Activated CD8-positive, alpha-beta memory T cell treated with anti-CD3 and anti-CD28 coated beads, Interleukin-2, amount 50 U/mL, for 24 hours (primary cell): ENCODE results near the gene EHMT1.
"Not testable (repeated sequence)": the region's sequence is repeated elsewhere in the genome, so short reads cannot be mapped to it uniquely, and the experiment has no call there.

ENCODE experiments used
- DNase-seq: peaks from one replicate; pipeline ENCODE4 v3.0.0-alpha.2; 2020; ENCODE audit errors: extremely low read depth

EHMT1 gene

DNA sequence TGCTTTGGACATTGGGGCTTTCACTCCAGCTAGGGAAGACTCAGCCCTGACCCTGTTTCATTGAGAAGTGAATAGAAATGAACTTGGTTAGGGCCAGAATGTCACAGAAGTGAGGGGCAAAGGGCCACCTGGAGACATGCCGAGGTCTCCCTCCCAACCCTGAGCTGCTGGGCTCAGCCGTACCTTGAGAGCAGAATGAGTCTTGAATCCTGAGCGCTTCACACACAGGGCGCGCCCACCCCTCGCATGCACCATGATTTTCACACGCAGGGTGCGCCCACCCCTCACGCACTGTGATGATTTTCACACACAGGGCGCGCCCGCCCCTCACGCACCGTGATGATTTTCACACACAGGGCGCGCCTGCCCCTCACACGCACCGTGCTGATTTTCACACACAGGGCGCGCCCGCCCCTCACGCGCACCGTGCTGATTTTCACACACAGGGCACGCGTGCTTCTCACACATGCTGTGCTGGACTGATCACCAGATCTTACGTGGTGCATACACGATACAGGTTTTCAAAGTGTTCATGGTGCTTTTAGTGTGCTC is 99.0 kb downstream of the EHMT1 start:
- no peak for DNase-seq

DNA sequence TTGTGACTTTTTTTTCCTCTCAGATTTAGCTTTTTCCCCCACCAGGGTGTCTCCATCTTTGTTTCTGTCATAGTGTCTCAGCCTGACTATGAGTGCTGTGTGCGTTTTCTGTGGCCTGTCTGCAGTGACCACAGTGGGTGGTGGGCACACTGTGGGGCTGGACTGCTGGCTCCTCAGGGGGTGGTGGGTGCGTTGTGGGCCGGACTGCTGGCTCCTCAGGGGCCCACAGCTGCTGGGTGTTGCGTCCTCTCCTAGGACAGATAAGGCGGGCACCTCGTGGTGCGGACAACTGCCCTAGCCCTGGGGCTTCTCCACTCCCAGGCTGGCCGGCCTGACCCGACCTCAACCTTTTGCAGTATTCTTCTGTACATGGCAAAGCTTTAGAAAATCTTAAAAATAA is 100.4 kb downstream of the EHMT1 start:
- DNase-seq = no peak

DNA sequence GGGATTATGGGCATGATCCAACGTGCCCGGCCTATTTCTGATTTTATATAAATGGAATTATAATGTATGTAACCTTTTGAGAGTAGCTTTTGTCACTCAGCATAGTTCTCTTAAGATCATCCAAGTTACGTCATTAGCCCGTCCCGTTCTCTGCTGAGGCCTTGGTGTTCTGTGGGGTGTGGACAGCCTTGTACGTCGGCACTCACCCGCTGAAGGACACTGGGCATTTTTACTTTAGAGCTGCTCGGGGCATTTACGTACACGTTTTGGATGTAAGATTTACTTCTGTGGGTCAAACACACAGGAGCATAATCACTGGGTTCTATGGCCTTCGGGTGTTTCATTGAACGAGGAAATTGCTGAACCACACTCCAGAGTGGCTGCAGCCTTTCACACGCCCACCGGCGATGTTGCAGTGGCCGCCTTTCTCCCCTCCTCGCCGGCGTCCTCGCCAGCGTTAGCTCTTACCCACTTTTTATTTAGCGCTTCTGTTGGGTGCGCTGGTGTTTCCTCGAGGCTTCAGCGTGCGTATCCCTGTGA is 101.8 kb downstream of the EHMT1 start:
- no peak for DNase-seq

DNA sequence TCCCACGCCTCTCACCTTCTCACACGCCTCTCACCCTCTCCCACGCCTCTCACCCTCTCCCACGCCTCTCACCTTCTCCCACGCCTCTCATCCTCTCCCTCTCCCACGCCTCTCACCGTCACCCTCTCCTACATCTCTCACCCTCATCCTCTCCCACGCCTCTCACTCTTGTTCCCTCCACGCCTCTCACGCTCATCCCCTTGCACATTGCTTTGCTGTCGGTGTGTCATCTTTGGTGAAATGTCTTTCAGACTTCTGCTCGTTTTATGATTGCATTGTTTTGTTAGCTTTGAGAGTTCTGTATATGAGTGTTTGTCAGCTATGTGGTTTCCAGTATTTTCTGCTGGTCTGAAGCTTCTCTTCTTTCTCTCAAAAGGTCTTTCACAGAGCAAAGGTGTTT is 102.7 kb downstream of the EHMT1 start:
- no peak for DNase-seq

DNA sequence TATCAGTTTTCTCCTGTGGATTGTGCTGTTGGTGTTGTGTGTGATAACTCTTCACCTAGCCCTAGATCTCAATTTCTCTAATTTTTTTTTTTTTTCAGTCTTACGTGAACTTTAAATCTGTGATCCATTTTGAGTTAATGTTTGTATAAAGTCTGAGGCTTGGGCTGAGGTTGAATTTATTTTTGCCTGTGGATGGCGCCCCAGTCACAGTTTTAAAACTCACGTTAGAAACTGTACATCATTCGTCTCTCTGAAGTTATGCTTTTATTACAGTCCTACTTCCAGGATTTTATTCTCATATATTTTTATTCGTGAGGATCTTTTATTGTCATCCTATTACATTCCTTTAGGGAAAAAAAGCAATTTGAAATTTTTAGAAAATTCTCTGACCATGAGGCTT is 103.1 kb downstream of the EHMT1 start:
- no peak for DNase-seq

DNA sequence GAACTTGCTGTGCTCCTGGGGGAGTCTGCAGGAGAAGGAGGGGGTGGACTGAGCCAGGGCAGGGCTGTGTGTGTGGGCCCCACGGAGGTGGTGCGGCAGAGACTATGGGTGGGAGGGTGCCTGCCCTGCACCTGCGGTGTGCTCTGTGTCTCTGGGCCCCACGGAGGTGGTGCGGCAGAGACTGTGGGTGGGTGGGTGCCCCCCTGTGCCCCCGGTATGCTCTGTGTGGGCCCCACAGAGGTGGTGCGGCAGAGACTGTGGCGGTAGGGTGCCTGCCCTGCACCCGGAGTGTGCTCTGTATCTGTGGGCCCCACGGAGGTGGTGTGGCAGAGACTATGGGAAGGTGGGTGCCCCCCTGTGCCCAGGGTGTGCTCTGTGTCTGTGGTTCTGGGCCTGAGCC is 103.7 kb downstream of the EHMT1 start:
- DNase-seq = no peak

DNA sequence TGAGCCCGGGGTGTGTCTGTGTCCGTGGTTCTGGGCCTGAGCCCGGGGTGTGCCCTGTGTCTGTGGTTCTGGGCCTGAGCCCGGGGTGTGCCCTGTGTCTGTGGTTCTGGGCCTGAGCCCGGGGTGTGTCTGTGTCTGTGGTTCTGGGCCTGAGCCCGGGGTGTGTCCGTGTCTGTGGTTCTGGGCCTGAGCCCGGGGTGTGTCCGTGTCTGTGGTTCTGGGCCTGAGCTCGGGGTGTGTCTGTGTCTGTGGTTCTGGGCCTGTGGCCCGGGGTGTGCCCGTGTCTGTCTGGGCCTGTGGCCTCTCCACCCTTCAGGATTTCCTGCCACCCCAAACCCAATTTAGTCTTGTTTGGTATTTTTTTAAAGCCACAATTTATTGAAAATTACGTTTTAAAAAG is 104.6 kb downstream of the EHMT1 start:
- not testable (repeated sequence) for DNase-seq

DNA sequence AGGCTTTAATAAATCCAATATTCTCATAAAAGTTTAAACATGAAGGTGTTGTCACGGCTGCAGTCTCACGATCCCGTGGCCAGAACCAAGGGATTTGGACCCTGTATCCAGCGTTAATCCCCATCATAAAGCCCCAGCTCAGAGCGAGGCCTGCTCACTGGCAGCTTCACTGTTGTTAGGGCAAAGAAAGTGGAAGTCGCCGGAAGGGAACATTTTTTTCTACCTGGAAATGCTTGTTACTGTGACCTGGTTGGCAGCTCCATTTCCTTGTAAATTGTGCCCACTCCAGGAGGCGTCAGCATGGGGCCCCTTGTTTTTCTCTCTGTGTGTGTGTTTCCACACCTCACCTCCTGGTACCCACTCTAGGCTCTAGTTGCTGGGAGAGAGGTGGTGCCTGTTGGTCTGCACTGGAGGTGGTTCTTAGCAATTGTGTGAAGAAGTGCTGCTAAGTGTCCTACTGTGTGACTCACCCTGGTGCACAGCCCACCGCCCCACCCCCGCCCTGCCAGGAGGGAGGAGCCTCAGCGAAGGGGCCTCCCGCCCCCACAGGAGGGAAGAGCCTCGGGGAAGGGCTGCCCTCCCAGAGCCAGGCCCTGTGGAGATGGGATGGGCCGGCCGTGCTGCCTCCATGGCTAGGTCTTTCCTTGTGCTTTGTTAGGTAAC is 105.1 kb downstream of the EHMT1 start:
- DNase-seq = no peak

DNA sequence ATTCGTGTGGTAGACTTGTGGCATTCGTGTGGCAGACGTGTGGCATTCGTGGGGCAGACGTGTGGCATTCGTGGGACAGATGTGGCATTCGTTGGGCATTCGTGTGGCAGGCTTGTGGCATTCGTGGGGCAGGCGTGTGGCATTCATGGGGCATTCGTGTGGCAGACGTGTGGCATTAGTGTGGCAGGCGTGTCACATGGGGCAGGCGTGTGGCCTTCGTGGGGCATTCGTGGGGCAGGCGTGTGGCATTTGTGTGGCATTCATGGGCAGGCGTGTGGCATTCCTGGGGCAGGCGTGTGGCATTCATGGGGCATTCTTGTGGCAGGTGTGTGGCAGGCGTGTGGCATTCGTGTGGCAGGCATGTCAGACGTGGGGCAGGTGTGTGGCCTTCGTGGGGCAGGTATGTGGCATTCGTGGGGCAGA is 106.0 kb downstream of the EHMT1 start:
- DNase-seq = no peak

DNA sequence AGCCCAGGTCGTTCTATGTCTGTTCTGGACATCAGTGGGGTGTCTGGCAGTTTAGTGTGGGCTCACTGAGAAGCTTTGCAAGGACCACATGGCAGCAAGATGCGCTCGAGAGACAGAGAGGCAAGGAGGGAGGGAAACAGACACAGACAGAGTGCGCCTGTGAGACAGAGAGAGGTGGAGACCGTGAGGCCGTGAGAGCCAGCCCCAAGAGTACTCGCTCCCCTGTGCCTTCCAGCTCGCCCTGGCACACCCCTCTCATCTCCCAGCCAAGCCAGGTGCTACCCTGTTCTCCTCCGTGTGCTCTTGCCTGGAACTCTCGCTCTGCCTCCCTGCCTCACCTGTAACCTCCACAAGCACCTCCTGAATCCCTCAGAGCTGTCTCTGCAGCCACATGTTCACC is 106.8 kb downstream of the EHMT1 start:
- DNase-seq = no peak

DNA sequence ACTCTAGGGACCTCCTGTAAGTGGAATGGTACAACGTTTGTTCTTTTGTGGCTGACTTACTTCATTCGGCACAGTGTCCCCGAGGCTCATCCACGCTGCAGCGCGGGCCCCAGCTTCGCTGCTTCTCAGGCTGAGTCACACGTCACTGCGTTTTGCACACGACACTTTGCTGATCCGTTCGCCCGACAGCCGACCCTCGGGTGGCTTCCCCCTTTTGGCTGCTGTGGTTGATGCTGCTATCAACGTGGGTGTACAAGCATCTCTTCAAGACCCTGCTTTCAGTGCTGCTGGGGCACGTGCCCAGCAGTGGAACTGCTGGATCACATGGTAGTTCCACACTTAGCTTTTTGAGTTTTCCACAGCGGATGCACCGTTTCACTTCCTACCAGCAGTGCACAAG is 107.5 kb downstream of the EHMT1 start:
- DNase-seq = not testable (repeated sequence)

DNA sequence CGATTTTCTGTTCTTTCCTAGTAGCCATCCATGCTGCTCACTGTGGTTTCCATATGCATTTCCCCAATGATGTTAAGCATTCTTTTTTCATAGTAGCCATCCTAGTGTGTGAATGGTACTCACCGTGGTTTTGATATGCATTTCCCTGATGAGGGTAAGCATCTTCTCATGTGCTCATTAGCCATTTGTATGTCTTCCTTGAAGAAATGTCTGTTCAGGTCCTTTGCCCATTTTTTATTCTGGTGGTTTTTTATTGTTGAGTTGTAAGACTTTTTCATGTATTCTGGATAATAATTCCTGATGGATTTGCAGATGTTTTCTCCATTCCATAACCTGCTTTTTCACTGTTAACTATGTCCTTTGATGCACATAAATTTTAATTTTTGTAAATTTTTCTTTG is 108.0 kb downstream of the EHMT1 start:
- no peak for DNase-seq

DNA sequence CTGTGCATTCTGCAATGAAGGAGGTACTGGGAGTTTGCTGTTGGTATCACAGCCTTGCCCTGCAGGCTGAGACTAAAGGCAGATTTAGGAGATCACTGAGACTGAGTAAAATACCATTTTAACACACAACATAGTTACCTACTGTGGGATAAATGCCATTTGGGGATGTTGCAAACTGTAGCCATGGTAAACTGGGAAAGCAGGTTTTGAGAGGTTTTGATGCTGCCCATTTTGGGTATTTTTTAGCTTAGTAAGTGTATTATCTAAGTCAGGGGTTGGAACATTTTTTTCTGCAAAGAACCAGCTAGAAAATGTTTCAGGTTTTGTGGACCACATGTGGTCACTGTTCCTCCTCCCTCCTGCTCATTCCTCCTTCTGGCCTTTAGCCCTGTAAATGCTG is 108.9 kb downstream of the EHMT1 start:
- no peak for DNase-seq

DNA sequence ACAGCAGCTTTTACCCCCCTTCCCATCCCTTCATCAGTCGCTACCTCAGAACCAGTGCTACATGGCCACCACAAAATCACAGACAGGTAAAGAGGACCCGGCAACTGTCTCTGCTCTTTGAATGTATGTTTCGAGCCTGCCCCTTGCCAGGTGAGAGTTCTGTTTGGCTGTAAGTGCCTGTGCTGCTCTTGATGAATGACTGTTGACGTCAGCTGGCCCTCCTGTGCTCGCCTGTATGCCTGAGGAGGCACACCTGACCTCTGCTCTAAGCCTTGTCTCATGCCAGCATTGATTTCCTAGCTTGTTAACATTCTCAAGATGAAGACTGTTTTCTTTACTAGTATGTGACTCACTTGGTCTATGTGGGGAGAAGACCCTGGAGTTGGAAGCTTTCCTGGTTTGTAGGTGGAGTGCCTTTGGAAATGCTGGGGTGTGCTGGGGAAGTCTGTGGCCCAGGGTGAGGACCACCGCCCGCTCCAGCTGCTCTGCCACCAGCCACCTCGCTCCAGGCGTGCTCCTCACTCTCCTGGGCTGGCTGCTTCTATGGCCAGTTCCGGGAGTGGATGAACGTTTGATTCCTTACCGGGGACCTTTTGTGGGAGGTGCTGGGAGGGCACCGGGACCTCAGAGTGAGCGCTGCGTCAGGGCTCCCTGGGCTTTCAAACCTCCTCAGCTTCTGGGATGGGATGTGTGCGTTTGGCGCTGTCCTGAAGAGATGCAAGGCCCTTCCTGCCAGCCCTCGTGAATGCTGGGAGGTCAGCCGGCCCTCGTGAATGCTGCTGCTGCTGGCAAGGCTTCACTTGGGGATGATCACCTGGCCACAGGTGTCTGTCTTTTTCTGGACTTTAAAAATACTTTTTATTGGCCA is 109.9 kb downstream of the EHMT1 start:
- DNase-seq = no peak

DNA sequence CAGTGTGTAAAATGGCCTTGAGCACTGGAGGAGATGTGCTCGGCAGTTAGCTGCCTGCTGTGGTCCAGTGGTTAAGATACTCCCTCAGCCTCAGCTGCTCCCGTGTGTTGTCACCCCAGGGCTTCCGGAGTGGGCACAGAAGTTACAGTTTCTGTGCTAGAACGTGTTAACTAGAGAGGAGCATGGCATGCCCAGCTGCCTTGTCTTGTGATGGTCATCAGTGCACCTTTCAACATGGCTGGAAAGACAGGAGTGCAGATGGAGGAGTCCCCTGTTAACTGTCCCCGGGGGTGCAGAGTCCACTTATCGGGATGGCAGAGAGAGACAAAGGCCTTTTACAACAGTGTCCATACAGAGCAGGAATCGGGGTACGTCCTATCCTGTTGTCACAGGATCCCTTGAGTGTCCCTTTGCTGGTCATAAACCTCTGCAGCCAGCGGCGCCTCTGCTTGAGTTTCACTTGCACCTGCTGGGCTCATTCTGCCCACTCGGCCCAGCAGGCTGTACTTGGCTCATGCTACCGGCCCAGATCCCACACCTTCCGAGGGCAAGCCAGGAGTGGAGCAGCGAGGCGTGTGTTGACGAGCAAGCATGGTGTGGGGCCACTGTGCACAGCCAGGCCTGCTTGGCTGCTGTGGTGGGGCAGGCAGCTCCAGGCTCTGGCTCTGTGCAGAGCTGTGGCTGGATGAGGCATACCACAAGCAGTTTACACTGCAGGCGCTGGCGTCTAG is 112.6 kb downstream of the EHMT1 start:
- DNase-seq = no peak

DNA sequence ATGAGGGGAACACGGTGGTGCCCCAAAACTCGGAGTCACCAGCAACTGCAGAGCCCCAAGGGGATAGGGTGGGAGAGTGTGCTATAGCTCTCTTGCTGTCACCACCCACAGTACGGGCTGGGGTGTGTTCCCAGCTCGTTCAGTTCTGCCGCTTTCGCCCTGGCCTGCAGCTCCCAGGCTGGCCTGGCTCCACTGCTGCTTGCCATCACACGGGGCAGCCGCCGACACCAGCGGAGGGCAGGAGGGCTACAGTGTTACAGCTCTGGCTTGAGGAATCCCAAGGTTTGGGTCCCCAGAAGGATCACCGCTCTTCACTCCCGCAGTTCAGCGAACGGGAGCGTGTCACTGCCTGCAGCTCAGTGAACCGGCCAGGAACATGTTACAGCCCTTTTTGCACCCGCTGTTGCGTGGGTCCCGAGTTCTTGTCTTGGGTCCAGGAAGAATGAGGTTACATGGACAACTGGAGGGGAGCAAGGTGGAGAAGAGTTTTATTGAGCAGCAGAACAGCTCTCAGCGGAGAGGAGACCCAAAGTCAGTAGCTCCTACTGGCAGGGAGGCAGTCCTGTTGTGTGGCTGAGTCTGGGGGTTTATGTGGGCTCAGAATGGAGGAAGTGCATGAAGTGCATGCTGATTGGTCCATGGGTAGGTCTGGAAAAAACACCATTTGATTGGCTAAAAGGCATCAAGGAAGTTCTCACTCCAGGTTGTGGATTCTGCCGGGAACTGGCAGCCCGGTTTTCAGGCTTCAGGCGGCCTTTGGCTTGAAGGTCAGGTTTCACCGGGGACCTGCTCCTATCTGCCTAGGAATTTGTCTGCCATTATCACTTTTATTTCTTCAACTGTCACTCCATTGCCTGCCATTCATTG is 113.4 kb downstream of the EHMT1 start:
- no peak for DNase-seq

DNA sequence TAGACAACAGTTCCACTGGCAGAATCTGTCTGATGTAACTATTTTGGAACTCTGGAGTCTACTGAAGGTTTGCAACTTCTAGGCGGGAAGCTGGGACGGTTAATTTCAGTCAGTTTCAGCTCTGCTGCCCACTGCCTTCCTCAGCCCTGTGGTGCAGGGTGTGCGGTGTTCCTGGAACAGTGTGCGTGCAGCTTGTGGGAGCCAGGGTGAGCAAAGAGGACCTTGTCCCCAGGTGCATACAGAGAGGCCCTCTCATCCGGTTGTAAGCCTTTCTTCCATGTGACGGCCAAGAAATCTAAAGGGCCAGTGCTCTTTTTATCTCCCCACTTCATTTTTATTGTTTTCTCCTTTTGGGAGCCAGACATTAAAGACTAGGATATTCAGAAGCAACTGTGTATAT is 114.6 kb downstream of the EHMT1 start:
- no peak for DNase-seq

DNA sequence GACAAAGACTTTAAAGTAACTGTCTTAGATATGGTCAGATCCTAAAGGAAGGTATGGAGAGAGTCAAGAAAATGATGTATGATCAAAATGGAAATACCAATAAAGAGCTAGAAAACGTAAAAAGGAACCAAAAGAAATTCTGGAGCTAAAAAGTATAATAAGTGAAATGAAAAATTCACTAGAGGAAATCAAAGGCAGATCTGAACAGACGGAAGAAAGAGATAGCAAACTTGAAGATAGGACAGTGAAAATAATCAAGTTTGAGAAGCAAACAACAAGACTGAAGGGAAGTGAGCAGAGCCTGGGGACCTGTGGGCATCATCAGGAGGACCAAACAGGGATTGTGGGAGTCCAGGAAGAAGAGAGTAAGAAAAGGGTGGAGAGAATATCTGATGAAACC is 115.4 kb downstream of the EHMT1 start:
- DNase-seq = no peak

DNA sequence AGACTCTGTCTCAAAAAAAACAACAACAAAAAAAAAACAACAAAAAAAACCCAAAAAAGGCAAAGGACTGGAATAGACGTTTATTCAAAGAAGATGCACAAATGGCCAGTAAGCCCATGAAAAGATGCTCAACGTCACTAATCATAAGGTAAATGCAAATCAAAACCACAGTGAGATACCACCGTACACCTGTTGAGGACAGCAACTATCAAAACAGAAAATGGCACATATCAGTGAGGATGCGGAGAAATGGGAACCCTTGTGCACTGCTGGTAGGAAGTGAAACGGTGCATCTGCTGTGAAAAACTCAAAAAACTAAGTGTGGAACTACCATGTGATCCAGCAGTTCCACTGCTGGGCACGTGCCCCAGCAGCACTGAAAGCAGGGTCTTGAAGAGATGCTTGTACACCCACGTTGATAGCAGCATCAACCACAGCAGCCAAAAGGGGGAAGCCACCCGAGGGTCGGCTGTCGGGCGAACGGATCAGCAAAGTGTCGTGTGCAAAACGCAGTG is 119.4 kb downstream of the EHMT1 start:
- not testable (repeated sequence) for DNase-seq

DNA sequence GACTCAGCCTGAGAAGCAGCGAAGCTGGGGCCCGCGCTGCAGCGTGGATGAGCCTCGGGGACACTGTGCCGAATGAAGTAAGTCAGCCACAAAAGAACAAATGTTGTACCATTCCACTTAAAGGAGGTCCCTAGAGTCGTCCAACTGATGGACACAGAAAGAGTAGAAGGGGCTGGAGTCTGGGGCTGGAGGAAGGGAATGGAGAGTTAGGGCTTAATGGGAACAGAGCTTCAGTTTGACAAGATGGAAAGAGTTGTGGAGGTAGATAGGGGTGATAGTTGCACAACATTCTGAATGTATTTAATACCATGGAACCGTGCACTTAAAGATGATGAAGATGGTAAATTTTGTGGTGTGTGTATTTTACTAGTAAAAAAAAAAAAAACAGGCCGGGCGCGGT is 119.9 kb downstream of the EHMT1 start:
- no peak for DNase-seq
